Esophagus (tissue), 2 donors: ENCODE data around the gene PLEKHG7. TPM values are rescaled to one million over a fixed set of nuclear protein-coding genes. Genes with fewer than 3 reads are reported as not detected.

Source experiments
- H3K27ac ChIP-seq, 2 donors: one replicate each; pipeline ENCODE4 v1.5.1; 2013; ENCODE audit warnings: low read depth in 2 of 2, mild to moderate bottlenecking in 2 of 2, inconsistent platforms in 1 of 2, low read length in 1 of 2, moderate library complexity in 1 of 2
- H3K27me3 ChIP-seq, 2 donors: one replicate each; pipeline ENCODE4 v1.6.1; 2013; ENCODE audit warnings: low read length in 2 of 2, control low read depth in 1 of 2, mild to moderate bottlenecking in 1 of 2; ENCODE audit not compliant: insufficient read depth in 2 of 2, control insufficient read depth in 1 of 2
- H3K36me3 ChIP-seq, 2 donors: one replicate each; pipeline ENCODE4 v1.6.1; 2013; ENCODE audit warnings: low read length in 1 of 2; ENCODE audit not compliant: control insufficient read depth in 2 of 2, insufficient read depth in 2 of 2
- H3K4me1 ChIP-seq, 2 donors: one replicate each; pipeline ENCODE4 v1.6.1; 2013; ENCODE audit warnings: low read length in 1 of 2; ENCODE audit not compliant: control insufficient read depth in 2 of 2, insufficient read depth in 2 of 2
- H3K4me3 ChIP-seq, 2 donors: one replicate each; pipeline ENCODE4 v1.5.1; 2013; ENCODE audit warnings: low read length in 2 of 2, mild to moderate bottlenecking in 2 of 2, low read depth in 1 of 2, moderate library complexity in 1 of 2
- H3K9me3 ChIP-seq, 2 donors: one replicate each; pipeline ENCODE4 v1.6.1; 2013; ENCODE audit warnings: mild to moderate bottlenecking in 2 of 2, low read depth in 1 of 2, low read length in 1 of 2, moderate library complexity in 1 of 2; ENCODE audit not compliant: control insufficient read depth in 2 of 2, insufficient read depth in 1 of 2
- WGBS, 2 donors: extraction: QIAGEN DNeasy Blood & Tissue Kit; methylation state at CpG; one replicate each; pipeline ENCODE4 v1.1.7; 2013; 5-methylcytosine and 5-hydroxymethylcytosine counted together
- polyA plus RNA-seq, 2 donors: library from polyadenylated mRNA; stranded (reverse); fragments of 200-250 nt; gene quantifications; one replicate each; pipeline ENCODE4 v1.2.3, GENCODE V29; 2013
- donor health status: healthy with polysubstance abuse.
- donor health status: Bipolar disorder and iron deficiency.

The PLEKHG7 gene
- polyA plus RNA-seq, 2 donors = 0.01 TPM; not detected in 1

GRCh38 chr12:92757597-92758121 lies 54.9 kb downstream of the PLEKHG7 start:
- Histone ChIP-seq H3K4me1 (peaks cover 0 to 2% of the 10 kb centered on the region in 2 donors), H3K27me3 (no peaks in the 10 kb centered on the region), H3K4me3 (no peak overlapping the region), H3K9me3 (no peaks in the 10 kb centered on the region), H3K36me3 (no peaks in the 10 kb centered on the region), H3K27ac (no peak overlapping the region)
- WGBS, 2 donors = 50 to 58% methylated on average over 5 of the region's 5 CpGs

- 75 to 82% methylated on average over 3 of the region's 3 CpGs for WGBS, 2 donors
- H3K27me3 ChIP-seq = no peaks in the 10 kb centered on the region
- peak overlapping the region in 1 of 2 donors; percentile 55 for H3K27ac ChIP-seq
- H3K4me1 ChIP-seq = peaks cover 0 to 2% of the 10 kb centered on the region in 2 donors
- H3K36me3 ChIP-seq = no peaks in the 10 kb centered on the region
- no peak overlapping the region for H3K4me3 ChIP-seq
- H3K9me3 ChIP-seq = no peaks in the 10 kb centered on the region
Observed at GRCh38 chr12:92759634-92760268, 57.0 kb downstream of the PLEKHG7 start.

GRCh38 chr12:92762773-92763172 lies 60.0 kb downstream of the PLEKHG7 start:
- 83 to 93% methylated on average over 5 of the region's 5 CpGs for WGBS, 2 donors
- Histone ChIP-seq H3K9me3 (no peaks in the 10 kb centered on the region), H3K27ac (no peak overlapping the region), H3K4me3 (no peak overlapping the region), H3K4me1 (no peaks in the 10 kb centered on the region), H3K36me3 (no peaks in the 10 kb centered on the region), H3K27me3 (no peaks in the 10 kb centered on the region)

GRCh38 chr12:92764831-92765230 lies 62.0 kb downstream of the PLEKHG7 start:
- no peaks in the 10 kb centered on the region for H3K9me3 ChIP-seq
- no peak overlapping the region for H3K4me3 ChIP-seq
- H3K36me3 ChIP-seq = no peaks in the 10 kb centered on the region
- WGBS, 2 donors = 82 to 84% methylated on average over 5 of the region's 5 CpGs
- no peak overlapping the region for H3K27ac ChIP-seq
- no peaks in the 10 kb centered on the region for H3K4me1 ChIP-seq
- no peaks in the 10 kb centered on the region for H3K27me3 ChIP-seq

- no peaks in the 10 kb centered on the region for H3K4me1 ChIP-seq
- H3K27ac ChIP-seq = no peak overlapping the region
- WGBS, 2 donors = 73 to 82% methylated on average over 1 of the region's 1 CpG
- H3K36me3 ChIP-seq = no peaks in the 10 kb centered on the region
- H3K27me3 ChIP-seq = no peaks in the 10 kb centered on the region
- H3K9me3 ChIP-seq = no peaks in the 10 kb centered on the region
- no peak overlapping the region for H3K4me3 ChIP-seq
Observed at GRCh38 chr12:92765871-92766270, 63.1 kb downstream of the PLEKHG7 start.

- no peaks in the 10 kb centered on the region for H3K36me3 ChIP-seq
- no peak overlapping the region for H3K4me3 ChIP-seq
- H3K4me1 ChIP-seq = no peaks in the 10 kb centered on the region
- H3K27me3 ChIP-seq = no peaks in the 10 kb centered on the region
- WGBS, 2 donors = 78 to 84% methylated on average over 4 of the region's 4 CpGs
- H3K9me3 ChIP-seq = no peaks in the 10 kb centered on the region
- no peak overlapping the region for H3K27ac ChIP-seq
Observed at GRCh38 chr12:92769124-92769901, 66.5 kb downstream of the PLEKHG7 start.

DNA sequence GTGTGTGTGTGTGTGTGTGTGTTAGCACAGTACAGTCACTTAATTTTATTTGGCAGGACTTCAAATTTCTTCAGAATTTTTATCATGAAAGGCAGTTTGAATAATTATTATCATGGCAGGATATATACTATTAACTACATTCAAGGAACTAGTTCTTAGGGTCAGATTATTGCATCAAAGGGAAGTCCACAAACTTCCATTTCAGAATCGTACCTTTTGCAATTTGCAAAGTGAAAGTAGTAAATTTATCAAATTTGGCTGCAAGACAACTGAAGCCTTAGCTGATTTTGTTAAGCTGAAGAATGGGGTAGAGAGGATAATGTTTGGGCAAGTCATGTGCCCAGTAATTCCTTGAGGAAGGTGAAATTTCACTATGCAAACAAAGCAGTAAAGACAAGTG lies 68.2 kb downstream of the PLEKHG7 start:
- 44 to 72% methylated on average over 1 of the region's 1 CpG for WGBS, 2 donors

GRCh38 chr12:92775416-92775815 lies 72.6 kb downstream of the PLEKHG7 start:
- Histone ChIP-seq H3K27me3 (no peaks in the 10 kb centered on the region), H3K4me3 (no peak overlapping the region), H3K9me3 (no peaks in the 10 kb centered on the region), H3K27ac (no peak overlapping the region), H3K4me1 (no peaks in the 10 kb centered on the region), H3K36me3 (no peaks in the 10 kb centered on the region)

More for the DNA sequence above, 68.2 kb downstream of the PLEKHG7 start:
- H3K4me1 ChIP-seq = no peaks in the 10 kb centered on the region
- H3K27me3 ChIP-seq = no peaks in the 10 kb centered on the region
- H3K36me3 ChIP-seq = no peaks in the 10 kb centered on the region
- H3K9me3 ChIP-seq = no peaks in the 10 kb centered on the region
- H3K27ac ChIP-seq = no peak overlapping the region
- H3K4me3 ChIP-seq = no peak overlapping the region

- no peaks in the 10 kb centered on the region for H3K9me3 ChIP-seq
- no peak overlapping the region for H3K4me3 ChIP-seq
- no peak overlapping the region for H3K27ac ChIP-seq
- H3K4me1 ChIP-seq = no peaks in the 10 kb centered on the region
- no peaks in the 10 kb centered on the region for H3K27me3 ChIP-seq
- 79 to 85% methylated on average over 3 of the region's 3 CpGs for WGBS, 2 donors
- H3K36me3 ChIP-seq = peaks cover 0 to 2% of the 10 kb centered on the region in 2 donors
Observed at GRCh38 chr12:92778525-92778924, 75.7 kb downstream of the PLEKHG7 start.
